ENCODE results near the gene GALNT2.

GALNT2 gene

GRCh38 chr1:230050973-230051735 lies 15.9 kb upstream of the GALNT2 start:
- no peak for DNase-seq (ENCODE audit: extremely low read depth in 1 of 2, low read depth in 1 of 2)

- no peak for DNase-seq (ENCODE audit: extremely low read depth in 1 of 2, low read depth in 1 of 2)
Observed at GRCh38 chr1:230052018-230052417, 15.0 kb upstream of the GALNT2 start.

GRCh38 chr1:230052665-230053064 lies 14.4 kb upstream of the GALNT2 start:
- DNase-seq (ENCODE audit: extremely low read depth in 1 of 2, low read depth in 1 of 2): no peak

DNA sequence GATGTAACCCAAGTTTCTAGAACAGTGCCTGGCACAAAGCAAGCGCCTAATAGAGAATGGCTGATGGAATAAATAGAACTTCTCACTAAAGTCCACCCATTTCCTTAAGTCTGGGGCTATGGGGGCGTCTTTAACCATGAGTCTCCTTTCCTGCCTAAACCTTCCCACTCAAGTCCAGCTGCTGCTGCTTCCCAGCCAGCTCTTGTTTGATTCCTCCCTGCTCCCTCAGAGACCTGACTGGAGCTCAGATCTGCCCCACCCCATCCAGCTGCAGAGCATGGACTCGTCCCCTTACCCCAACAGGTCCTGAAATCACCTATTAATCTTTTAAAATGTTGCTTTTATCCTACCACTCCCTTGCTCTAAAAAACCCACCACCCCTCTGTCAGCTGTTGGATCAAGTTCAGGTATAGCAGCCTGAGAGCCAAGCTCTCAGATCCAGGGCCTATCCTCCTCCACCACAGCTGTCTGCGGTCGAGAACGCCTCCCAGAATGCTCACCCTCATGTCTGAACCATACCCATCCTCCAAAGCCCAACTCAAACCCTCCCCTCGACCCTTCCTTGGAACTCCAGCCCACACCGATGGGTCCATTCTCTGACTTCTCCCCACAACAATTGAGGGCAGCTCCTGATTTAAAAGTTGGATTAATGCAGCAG lies 12.8 kb upstream of the GALNT2 start:
- DNase-seq (ENCODE audit: extremely low read depth in 1 of 2, low read depth in 1 of 2): no peak

DNA sequence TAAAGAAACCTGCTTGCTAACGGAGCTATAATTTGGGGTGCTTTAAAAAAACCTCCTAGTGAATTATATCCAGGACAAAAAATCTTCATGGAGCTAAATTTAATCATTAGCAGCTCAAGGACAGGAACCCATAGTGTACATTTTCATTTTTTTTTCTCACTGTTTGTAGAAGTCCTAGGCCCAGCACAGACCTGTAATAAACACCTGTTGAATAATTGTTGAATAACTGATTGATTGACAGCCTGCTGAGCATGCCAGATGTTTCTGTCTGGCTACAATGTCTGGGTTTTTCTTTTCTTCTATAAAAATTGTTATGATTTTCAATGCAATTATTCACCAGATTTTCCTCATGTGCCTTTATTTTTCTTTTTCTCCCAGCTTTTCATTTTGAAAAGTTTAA lies 10.9 kb upstream of the GALNT2 start:
- no peak for DNase-seq (ENCODE audit: extremely low read depth in 1 of 2, low read depth in 1 of 2)

DNA sequence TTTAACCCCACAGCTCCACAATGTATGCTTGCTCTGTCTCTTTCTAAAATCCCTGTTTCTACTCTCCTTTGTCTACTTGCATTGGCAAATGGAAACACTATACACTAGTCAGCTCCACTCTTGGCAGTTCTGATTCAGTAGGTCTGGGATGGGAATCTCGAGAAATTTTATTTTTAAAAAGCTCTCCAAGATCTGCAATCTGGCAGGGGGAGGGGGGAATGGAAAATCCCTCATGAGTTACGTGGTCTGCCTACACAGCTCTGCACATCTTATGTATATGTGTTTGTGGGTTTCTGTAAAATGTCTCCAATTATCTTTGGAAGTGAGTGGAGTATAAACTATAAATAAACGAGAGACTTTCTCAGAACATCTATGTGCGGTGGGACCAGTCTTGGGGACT lies 9.9 kb upstream of the GALNT2 start:
- DNase-seq (ENCODE audit: extremely low read depth in 1 of 2, low read depth in 1 of 2): no peak

DNA sequence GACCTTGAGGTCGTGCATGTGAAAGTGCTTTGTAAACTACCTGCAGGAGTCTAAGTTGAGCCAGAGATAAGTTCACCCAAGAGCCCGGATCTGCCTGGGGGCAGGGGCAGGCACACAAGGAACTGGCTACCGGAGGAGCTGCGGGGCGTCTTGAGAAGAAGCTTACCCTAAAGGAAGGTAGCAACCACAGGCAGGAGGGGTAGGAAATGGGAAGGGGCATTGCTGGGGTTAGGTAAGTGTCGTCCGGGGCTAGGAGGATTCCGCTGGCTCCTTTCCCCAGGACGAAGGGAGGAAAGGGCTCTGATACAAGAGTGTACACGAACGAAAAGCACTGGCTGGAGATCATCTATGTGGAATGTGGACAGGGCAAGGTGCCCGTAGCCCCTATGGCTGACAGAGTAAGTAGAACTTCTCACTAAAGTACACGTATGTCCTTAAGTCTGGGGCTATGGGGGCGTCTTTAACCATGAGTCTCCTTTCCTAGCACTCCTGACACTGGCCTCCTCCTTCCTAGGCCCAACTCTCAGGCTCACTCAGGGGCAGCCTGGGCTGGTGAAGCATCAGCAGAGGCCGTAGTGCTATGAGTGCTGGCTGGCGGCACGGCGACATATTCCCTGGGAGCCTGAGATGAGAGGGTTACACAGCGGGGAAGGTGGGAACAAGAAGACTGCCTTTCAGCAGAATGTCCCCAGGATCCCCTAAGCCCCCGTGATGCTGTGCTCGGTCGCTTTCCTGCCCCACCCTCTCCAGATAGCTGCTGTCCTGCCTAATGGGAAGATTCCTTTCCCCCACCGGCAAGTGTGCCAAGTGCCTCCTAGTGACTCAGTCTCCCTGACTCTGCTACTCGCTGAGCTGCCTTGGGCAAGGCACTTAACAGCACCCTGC lies 9.1 kb upstream of the GALNT2 start:
- DNase-seq (ENCODE audit: extremely low read depth in 1 of 2, low read depth in 1 of 2): no peak

GRCh38 chr1:230058626-230059025 lies 8.4 kb upstream of the GALNT2 start:
- no peak for DNase-seq (ENCODE audit: extremely low read depth in 1 of 2, low read depth in 1 of 2)

DNA sequence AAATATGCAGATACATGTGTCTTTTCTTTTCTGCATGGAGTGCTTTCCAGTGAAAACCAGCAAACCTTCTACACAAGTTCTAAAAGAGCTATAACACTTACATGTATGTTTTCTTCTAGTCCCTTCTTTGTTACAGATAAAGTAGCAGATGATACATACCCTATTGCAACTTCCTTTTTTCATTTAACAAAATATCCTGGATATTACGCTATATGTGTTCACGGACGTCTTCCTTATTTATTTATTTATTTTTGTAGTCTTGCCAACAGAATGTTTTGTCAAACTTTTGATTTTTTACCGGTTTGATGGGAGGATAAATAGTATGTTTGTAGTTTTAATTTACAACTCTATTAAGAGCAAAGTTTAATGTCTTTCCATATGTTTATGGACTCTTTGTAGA lies 5.2 kb upstream of the GALNT2 start:
- DNase-seq (ENCODE audit: extremely low read depth in 1 of 2, low read depth in 1 of 2): no peak

DNA sequence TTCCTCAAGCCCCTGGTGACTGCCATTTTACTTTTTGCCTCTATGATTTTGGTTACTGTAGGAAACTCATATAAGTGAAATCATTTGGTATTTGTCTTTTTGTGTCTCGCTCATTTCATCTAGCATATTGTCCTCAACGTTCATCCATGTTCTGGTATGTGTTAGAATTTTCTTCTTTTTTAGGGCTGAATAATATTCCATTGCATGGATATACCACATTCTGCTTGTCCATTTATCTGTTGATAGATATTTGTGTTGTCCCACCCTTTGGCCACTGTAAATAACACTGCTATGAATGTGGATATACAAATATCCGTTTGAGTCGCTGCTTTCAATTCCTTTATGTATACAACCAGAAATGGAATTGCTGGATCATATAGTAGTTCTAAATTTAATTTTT lies 4.5 kb upstream of the GALNT2 start:
- no peak for DNase-seq (ENCODE audit: extremely low read depth in 1 of 2, low read depth in 1 of 2)

DNA sequence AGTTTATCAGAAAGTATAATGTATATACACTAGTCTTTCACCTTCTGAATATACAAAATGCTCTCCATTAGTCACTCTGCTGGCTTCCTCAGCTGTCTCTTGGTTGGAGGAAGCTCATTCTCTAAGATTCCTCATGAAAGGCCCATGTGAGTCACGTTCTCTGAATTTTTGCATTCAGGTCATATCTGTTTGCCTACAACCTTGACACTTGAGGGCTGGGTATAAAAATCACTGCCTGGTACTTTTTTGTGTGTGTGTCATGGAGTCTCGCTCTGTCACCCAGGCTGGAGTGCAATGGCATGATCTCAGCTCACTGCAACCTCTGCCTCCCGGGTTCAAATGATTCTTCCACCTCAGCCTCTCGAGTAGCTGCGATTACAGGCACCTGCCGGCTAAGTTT lies 2.8 kb upstream of the GALNT2 start:
- no peak for DNase-seq (ENCODE audit: extremely low read depth in 1 of 2, low read depth in 1 of 2)

DNA sequence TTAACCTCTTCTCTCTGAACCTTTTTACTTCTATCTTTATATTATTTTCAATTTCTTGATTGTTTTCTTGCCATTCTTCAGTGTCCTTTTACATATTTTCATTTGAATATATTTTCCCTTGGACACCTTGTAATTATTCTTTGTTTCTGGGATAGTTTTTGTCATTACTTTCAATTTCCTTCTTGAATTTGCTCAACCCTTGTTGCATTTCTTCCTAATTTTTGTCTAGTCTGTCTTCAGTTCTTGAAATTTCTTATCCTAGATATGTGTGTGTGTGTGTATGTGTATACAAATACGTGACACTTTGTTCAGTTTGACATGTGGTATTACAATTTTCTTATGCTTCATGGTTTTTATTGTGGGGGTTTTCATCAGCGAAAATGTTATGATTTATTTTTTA lies 1.9 kb upstream of the GALNT2 start:
- no peak for DNase-seq (ENCODE audit: extremely low read depth in 1 of 2, low read depth in 1 of 2)

DNA sequence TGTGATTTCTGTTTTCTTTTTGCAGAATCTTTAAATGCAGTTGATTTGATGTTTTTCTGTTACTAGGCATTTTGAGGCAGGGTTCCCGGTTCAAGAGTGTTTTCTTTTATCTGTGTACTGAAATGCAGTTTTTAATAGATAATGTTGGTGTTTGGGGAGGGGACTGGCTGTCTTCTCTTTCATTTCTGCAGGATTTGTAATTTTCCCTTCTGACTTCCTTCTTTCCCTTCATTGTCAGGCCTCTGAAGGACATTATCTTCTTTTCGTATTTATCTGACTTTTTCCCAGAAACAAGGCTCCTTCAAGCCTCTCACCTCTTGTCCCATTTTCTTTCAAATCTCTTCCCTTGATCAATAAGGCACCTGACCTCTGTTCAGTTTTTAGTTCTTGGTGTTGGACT lies 1.5 kb upstream of the GALNT2 start:
- no peak for DNase-seq (ENCODE audit: extremely low read depth in 1 of 2, low read depth in 1 of 2)

DNA sequence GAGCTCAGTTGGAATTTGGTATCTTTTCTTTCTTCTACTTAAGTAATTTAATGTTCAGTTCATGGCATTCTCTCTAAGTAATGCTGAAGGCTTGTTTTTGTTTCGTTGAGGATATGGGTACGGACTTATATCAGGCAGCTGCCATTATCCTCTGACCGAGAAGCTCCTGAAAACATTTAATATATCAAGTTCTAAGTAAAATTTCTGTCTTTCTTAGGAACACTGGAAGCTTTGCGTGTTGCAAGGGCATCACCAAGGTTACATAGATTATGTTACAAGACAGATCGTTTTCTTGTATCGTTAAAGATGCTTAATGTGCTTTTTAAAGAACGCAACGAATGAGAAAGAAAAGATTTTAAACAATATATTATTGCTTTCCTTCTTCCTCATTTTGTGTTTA lies 1.0 kb upstream of the GALNT2 start:
- DNase-seq (ENCODE audit: extremely low read depth in 1 of 2, low read depth in 1 of 2): no peak

DNA sequence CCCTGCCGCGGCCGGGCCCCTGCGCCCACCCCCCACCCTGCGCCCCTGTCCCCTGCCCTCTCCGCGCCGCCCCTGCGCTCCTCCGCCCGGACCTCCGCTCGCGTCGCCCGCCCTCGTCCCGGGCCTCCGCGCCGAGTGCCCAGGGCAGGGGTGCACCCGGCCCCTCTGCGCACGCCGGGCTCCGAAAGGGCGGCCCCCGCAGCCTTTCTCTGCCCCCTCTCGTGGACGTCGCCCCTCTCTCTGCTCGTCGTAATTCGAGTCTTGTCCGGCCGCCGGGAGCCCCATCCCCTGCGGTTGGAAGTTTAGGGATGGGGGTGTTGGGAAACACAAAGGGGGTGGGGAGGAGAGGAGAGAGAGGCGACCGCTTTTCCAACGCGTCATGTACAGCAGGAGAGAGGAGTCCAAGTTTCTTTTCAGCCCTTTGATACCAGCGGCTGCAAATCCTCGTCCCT lies 407 bp downstream of the GALNT2 start:
- DNase-seq (ENCODE audit: extremely low read depth in 1 of 2, low read depth in 1 of 2): no peak

- DNase-seq (ENCODE audit: extremely low read depth in 1 of 2, low read depth in 1 of 2): no peak
Observed at GRCh38 chr1:230067871-230068620, 1.0 kb downstream of the GALNT2 start.

- no peak for DNase-seq (ENCODE audit: extremely low read depth in 1 of 2, low read depth in 1 of 2)
Observed at GRCh38 chr1:230068621-230068873, 1.5 kb downstream of the GALNT2 start.

DNA sequence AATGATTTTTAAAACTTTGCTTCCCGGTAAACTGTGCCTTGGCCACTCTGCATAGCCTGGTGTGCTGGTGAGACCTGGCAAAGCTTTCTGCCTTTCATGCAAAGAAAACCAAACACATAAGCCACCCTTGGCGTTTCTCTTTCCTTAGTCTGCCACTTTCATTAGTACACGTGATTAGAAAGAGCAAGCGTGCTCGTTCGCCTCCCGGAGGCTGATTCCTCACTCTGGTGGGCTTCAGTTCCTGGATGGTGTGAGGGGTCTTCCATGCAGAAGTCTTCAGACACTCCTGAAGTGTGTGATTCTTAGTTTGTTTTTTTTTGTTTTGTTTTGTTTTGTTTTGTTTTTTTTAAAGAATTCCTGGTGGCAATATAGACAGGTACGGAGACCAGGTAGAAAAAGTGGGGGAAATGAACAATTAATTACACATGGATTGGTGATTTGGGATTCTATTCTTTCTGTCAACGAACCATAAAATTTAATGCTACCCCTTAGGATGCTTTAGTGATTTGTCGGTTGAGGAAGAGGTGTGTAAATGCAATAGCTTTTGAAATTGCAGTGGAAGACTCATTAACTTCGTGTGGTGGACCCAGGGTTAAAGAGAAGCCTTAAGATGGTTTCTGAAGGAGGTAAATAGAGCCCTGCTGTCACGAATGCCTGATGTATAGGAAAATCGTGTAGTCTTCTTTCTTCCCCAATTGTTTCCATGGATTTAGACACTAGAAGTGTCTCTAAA lies 2.1 kb downstream of the GALNT2 start:
- no peak for DNase-seq (ENCODE audit: extremely low read depth in 1 of 2, low read depth in 1 of 2)

- no peak for DNase-seq (ENCODE audit: extremely low read depth in 1 of 2, low read depth in 1 of 2)
Observed at GRCh38 chr1:230069796-230070195, 2.8 kb downstream of the GALNT2 start.

Data from stimulated activated CD8-positive, alpha-beta memory T cell treated with anti-CD3 and anti-CD28 coated beads, Interleukin-7, amount 100 ng/mL, for 48 hours (primary cell).